ENCODE data around the gene MOV10. TPM values are rescaled to one million over a fixed set of nuclear protein-coding genes. Genes with fewer than 3 reads are reported as not detected.

Gene MOV10
- total and polyA plus RNA-seq, 2 of the 13 experiments (the other 11 are each of a cell fraction or from before 2014, with no cell fraction given) = 56.4 to 58.2 TPM

GRCh38 chr1:112704934-112705627, 30.6 kb downstream of the MOV10 start (continued):
- no peak for TF ChIP-seq CEBPG (CRISPR knock-in tag; IDR thresholded peaks at IDR 0.05)
- peak; percentile 91 for TF ChIP-seq FOSL2 (CRISPR knock-in tag; IDR thresholded peaks at IDR 0.05)
- no peak for TF ChIP-seq ZNF672 (CRISPR knock-in tag; IDR thresholded peaks at IDR 0.05)
- no peak for TF ChIP-seq TCF7L2 (IDR thresholded peaks at IDR 0.05; ENCODE audit: low read depth, low read length)
- TF ChIP-seq HOXD1 (CRISPR knock-in tag; IDR thresholded peaks at IDR 0.05) = no peak
- no peak for TF ChIP-seq ZNF619 (CRISPR knock-in tag; IDR thresholded peaks at IDR 0.05)
- TF ChIP-seq ETV6 (CRISPR knock-in tag; conservative IDR thresholded peaks at IDR 0.05) = no peak
- TF ChIP-seq CEBPB (IDR thresholded peaks at IDR 0.05; ENCODE audit: borderline replicate concordance, low read depth, low read length) = no peak
- TF ChIP-seq TARDBP (CRISPR knock-in tag; IDR thresholded peaks at IDR 0.05) = peak; percentile 45; the same call in 1 of the 2 replicates
- 0 out of 2 replicates have a peak, but pooled peaks have one; percentile 13 for TF ChIP-seq IRF2 (CRISPR knock-in tag; IDR thresholded peaks at IDR 0.05)
- TF ChIP-seq CTCF (CRISPR knock-in tag; IDR thresholded peaks at IDR 0.05) = no peak
- TF ChIP-seq FOSL1 (CRISPR knock-in tag; IDR thresholded peaks at IDR 0.05; ENCODE audit: borderline replicate concordance) = peak; percentile 31; the same call in 1 of the 2 replicates
- no peak for TF ChIP-seq HNRNPUL1 (IDR thresholded peaks at IDR 0.05; ENCODE audit: low read depth, low read length)
- TF ChIP-seq SOX13 (IDR thresholded peaks at IDR 0.05) = no peak
- 0 out of 4 replicates have a peak, but pooled peaks of 1 of the 2 experiments have one; percentile 26 for TF ChIP-seq SOX13 (CRISPR knock-in tag; conservative IDR thresholded peaks at IDR 0.05 in 1 of 2, IDR thresholded peaks at IDR 0.05 in 1 of 2)
- peak; percentile 28; the same call in 1 of the 2 replicates for TF ChIP-seq ZNF331 (CRISPR knock-in tag; IDR thresholded peaks at IDR 0.05)
- peak; percentile 46 for TF ChIP-seq HNF1B (CRISPR knock-in tag; IDR thresholded peaks at IDR 0.05)
- peak; percentile 62; the same call in 1 of the 2 replicates for TF ChIP-seq POLR2AphosphoS2 (IDR thresholded peaks at IDR 0.05; ENCODE audit: low read depth, low read length)
- 0 out of 2 replicates have a peak, but pooled peaks have one; percentile 20 for TF ChIP-seq AFF4 (CRISPR knock-in tag; IDR thresholded peaks at IDR 0.05)
- peak; percentile 32; the same call in 1 of the 2 replicates for TF ChIP-seq SALL1 (CRISPR knock-in tag; IDR thresholded peaks at IDR 0.05)
- no peak for TF ChIP-seq ZMAT3 (CRISPR knock-in tag; conservative IDR thresholded peaks at IDR 0.05)
- peak; percentile 65; the same call in 1 of the 2 replicates for TF ChIP-seq MXD3 (CRISPR knock-in tag; IDR thresholded peaks at IDR 0.05)
- TF ChIP-seq POLR2A (IDR thresholded peaks at IDR 0.05; ENCODE audit: insufficient read depth in 1 of 2, low read depth in 2 of 2, low read length in 2 of 2) = peak in 1 of 2 experiments; percentile 57; a peak in 1 of 4 replicates
